ENCODE data around the gene TP53I13. TPM values are rescaled to one million over a fixed set of nuclear protein-coding genes. Genes with fewer than 3 reads are reported as not detected.

Gene TP53I13
- total RNA-seq, 1 experiment from 2014 or later = 33.3 TPM

DNA sequence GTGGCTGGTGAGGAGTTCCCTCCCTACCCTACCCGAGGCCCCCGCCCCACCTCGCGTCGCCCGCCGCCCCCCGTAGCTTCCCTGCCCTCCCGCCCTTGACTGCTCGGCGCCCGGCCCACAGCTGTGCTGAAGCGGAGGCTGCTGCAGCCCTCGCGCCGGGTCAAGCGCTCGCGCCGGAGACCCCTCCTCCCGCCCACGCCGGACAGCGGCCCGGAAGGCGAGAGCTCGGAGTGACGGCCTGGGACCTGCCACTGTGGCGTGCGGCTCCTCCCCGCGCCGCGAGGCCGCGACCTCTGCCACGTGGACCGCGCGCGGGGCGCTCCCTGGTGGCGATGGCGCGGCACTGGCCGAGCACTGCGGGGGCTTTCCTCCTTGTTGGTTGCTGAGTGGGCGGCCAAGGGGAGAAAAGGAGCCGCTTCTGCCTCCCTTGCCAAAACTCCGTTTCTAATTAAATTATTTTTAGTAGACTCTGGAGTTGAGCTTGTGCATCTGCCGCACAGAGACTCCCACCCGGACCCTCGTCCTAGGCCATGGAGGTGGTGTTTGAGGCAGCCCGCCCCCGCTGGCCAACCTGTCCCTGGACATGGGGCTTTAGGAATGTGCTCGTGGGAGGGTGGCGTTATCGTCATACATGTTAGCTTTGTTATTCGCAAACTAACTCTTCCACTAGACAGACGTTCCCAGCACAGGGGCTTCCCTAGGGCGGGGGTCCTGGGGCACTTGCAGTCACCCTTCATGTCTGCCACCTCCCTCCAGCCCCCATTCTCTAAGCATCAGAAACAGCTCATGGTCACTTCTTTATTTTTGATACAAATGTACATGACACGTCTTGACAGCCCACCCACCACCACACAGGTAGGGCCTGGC, 4.4 kb downstream of the TP53I13 start:
- ATAC-seq (peak; percentile 49), DNase-seq (ENCODE audit: low read depth, low spot score) (no peak)
- Histone ChIP-seq H2AFZ (ENCODE audit: low read depth, low read length, poor library complexity, severe bottlenecking) (no peak overlapping the region), H3K79me2 (ENCODE audit: insufficient read depth, low read length) (no peaks in the 10 kb centered on the region), H3K27me3 (ENCODE audit: insufficient read depth, low read length) (no peaks in the 10 kb centered on the region), H3K9me3 (ENCODE audit: control insufficient read depth in 1 of 2, insufficient read depth in 1 of 2, low read depth in 1 of 2, low read length in 2 of 2) (no peaks in the 10 kb centered on the region), H3K4me3 (replicated peaks in 1 of 2; ENCODE audit: low read depth in 1 of 2, low read length in 2 of 2) (no peak overlapping the region), H3K9me2 (ENCODE audit: insufficient read depth) (no peaks in the 10 kb centered on the region), H3K36me3 (ENCODE audit: control insufficient read depth in 1 of 2, insufficient read depth in 2 of 2, low read length in 2 of 2) (peaks cover 0 to 6% of the 10 kb centered on the region in 2 experiments; a peak in 2 of 4 replicates), H3K4me2 (ENCODE audit: low read length) (no peak overlapping the region), H3K4me1 (ENCODE audit: control insufficient read depth in 1 of 2, insufficient read depth in 2 of 2, low read length in 2 of 2) (peaks cover 3 to 10% of the 10 kb centered on the region in 2 experiments; a peak in 2 of 4 replicates), H3K27ac (ENCODE audit: low read depth, low read length) (no peak overlapping the region), H4K20me1 (ENCODE audit: insufficient read depth) (no peaks in the 10 kb centered on the region), H3K9ac (ENCODE audit: low read length) (no peak overlapping the region)
- BruUV-seq (replicated peaks) = no TSS peak
- intact Hi-C loops (cut with micrococcal nuclease) = no loop called here
- RAD21 ChIA-PET (ENCODE audit: low non-redundant PET in 1 of 2, low total read pairs in 2 of 2, uncharacterized antibody in 2 of 2, unreplicated experiment in 2 of 2) = interaction anchor here in 1 of 2 experiments (0.6 to 1.4 kb wide), 2 partner anchors 203 to 405 kb away, joined by 3 to 4 read pairs; no protein-coding TSS in a partner anchor
- CTCF ChIA-PET = interaction anchor here (1.6 kb wide), 1 partner anchor 203 kb away, joined by 5 read pairs; no protein-coding TSS in a partner anchor
- POLR2A ChIA-PET = no interaction called here
- TF ChIP-seq JUND (IDR thresholded peaks at IDR 0.05) (no peak), EZH2phosphoT487 (IDR thresholded peaks at IDR 0.05; ENCODE audit: borderline replicate concordance) (no peak), SP1 (IDR thresholded peaks at IDR 0.05; ENCODE audit: low read depth) (no peak), ELF1 (IDR thresholded peaks at IDR 0.05; ENCODE audit: borderline replicate concordance, low read depth) (no peak), CBX3 (IDR thresholded peaks at IDR 0.05; ENCODE audit: low read depth) (no peak), CEBPB (IDR thresholded peaks at IDR 0.05; ENCODE audit: low read depth) (no peak), EZH2 (IDR thresholded peaks at IDR 0.05) (no peak), TCF7L2 (IDR thresholded peaks at IDR 0.05; ENCODE audit: borderline replicate concordance, extremely low read depth, insufficient read depth, insufficient read length) (no peak), EGR1 (IDR thresholded peaks at IDR 0.05; ENCODE audit: low read depth) (no peak), POLR2A (IDR thresholded peaks at IDR 0.05; ENCODE audit: borderline replicate concordance, extremely low read depth, insufficient read depth, insufficient read length) (no peak), SIN3A (IDR thresholded peaks at IDR 0.05; ENCODE audit: low read depth) (no peak), ZNF274 (IDR thresholded peaks at IDR 0.05; ENCODE audit: low read depth, low read length) (no peak), YY1 (IDR thresholded peaks at IDR 0.05; ENCODE audit: extremely low read depth, insufficient replicate concordance, low read depth, low read length) (no peak), ZFX (IDR thresholded peaks at IDR 0.05) (no peak), FOSL1 (IDR thresholded peaks at IDR 0.05; ENCODE audit: low read depth) (no peak), SRF (IDR thresholded peaks at IDR 0.05; ENCODE audit: low read depth) (no peak)
- TF ChIP-seq, protein P1, sequence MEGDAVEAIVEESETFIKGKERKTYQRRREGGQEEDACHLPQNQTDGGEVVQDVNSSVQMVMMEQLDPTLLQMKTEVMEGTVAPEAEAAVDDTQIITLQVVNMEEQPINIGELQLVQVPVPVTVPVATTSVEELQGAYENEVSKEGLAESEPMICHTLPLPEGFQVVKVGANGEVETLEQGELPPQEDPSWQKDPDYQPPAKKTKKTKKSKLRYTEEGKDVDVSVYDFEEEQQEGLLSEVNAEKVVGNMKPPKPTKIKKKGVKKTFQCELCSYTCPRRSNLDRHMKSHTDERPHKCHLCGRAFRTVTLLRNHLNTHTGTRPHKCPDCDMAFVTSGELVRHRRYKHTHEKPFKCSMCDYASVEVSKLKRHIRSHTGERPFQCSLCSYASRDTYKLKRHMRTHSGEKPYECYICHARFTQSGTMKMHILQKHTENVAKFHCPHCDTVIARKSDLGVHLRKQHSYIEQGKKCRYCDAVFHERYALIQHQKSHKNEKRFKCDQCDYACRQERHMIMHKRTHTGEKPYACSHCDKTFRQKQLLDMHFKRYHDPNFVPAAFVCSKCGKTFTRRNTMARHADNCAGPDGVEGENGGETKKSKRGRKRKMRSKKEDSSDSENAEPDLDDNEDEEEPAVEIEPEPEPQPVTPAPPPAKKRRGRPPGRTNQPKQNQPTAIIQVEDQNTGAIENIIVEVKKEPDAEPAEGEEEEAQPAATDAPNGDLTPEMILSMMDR (IDR thresholded peaks at IDR 0.05 in 2 of 3, conservative IDR thresholded peaks at IDR 0.05 in 1 of 3; ENCODE audit: borderline replicate concordance in 1 of 3, insufficient read depth in 1 of 3, low read depth in 2 of 3, low read length in 2 of 3) = peak; percentile 37 to 57 (median 54); a peak in 5 of 6 replicates
- TF ChIP-seq, protein P2, sequence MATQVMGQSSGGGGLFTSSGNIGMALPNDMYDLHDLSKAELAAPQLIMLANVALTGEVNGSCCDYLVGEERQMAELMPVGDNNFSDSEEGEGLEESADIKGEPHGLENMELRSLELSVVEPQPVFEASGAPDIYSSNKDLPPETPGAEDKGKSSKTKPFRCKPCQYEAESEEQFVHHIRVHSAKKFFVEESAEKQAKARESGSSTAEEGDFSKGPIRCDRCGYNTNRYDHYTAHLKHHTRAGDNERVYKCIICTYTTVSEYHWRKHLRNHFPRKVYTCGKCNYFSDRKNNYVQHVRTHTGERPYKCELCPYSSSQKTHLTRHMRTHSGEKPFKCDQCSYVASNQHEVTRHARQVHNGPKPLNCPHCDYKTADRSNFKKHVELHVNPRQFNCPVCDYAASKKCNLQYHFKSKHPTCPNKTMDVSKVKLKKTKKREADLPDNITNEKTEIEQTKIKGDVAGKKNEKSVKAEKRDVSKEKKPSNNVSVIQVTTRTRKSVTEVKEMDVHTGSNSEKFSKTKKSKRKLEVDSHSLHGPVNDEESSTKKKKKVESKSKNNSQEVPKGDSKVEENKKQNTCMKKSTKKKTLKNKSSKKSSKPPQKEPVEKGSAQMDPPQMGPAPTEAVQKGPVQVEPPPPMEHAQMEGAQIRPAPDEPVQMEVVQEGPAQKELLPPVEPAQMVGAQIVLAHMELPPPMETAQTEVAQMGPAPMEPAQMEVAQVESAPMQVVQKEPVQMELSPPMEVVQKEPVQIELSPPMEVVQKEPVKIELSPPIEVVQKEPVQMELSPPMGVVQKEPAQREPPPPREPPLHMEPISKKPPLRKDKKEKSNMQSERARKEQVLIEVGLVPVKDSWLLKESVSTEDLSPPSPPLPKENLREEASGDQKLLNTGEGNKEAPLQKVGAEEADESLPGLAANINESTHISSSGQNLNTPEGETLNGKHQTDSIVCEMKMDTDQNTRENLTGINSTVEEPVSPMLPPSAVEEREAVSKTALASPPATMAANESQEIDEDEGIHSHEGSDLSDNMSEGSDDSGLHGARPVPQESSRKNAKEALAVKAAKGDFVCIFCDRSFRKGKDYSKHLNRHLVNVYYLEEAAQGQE (IDR thresholded peaks at IDR 0.05; ENCODE audit: low read depth) = no peak
- TF ChIP-seq, protein P3, sequence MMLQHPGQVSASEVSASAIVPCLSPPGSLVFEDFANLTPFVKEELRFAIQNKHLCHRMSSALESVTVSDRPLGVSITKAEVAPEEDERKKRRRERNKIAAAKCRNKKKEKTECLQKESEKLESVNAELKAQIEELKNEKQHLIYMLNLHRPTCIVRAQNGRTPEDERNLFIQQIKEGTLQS (IDR thresholded peaks at IDR 0.05) = no peak
- TF ChIP-seq, protein P4, sequence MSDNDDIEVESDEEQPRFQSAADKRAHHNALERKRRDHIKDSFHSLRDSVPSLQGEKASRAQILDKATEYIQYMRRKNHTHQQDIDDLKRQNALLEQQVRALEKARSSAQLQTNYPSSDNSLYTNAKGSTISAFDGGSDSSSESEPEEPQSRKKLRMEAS (IDR thresholded peaks at IDR 0.05) = peak; percentile 73

Measured in HCT116 (cell line).